IMR-90 (cell line): ENCODE data around the gene RGS17. TPM values are rescaled to one million over a fixed set of nuclear protein-coding genes. Genes with fewer than 3 reads are reported as not detected.

ENCODE experiments used
- ATAC-seq: fragments of 200-7000 bp; cut with Tn5 transposase; 2 replicates; pipeline ENCODE4 v1.9.1; 2020; ENCODE audit warnings: low read depth, mild to moderate bottlenecking, moderate library complexity
- BruUV-seq: library from RNA; stranded (reverse); fragments of 400-500 nt; replicated peaks from 2 replicates; lab custom pipeline; 2021; lab: Mats Ljungman, UMichigan
- CTCF ChIA-PET: fragments of 300-600 bp; formaldehyde crosslinking; extraction: SDS; loops from one replicate; lab custom pipeline; 2021; ENCODE audit warnings: antibody characterized with exemption; lab: Yijun Ruan, JAX
- POLR2A ChIA-PET: fragments of 300-600 bp; sonication (Branson Sonifier 250); formaldehyde crosslinking; loops from one replicate; lab custom pipeline; 2022; ENCODE audit warnings: antibody characterized with exemption; ENCODE audit not compliant: unreplicated experiment; lab: Charles Lee
- DNase-seq: peaks from one replicate; pipeline ENCODE4 v3.0.0; 2013
- H2AFZ ChIP-seq: replicated peaks from 2 replicates; pipeline ENCODE3; 2013; ENCODE audit warnings: low read length, mild to moderate bottlenecking; ENCODE audit not compliant: poor library complexity
- H2AK5ac ChIP-seq: 2 replicates; pipeline ENCODE4 v1.6.1; 2013; ENCODE audit warnings: low read depth, low read length, inconsistent platforms
- H2AK9ac ChIP-seq: replicated peaks from 2 replicates; pipeline ENCODE3; 2013; ENCODE audit warnings: mild to moderate bottlenecking, low read depth, low read length, moderate library complexity; ENCODE audit not compliant: poor library complexity
- H2BK120ac ChIP-seq: 2 replicates; pipeline ENCODE4 v1.6.1; 2013; ENCODE audit warnings: low read depth, low read length, inconsistent platforms
- H2BK15ac ChIP-seq: 3 replicates; pipeline ENCODE4 v1.6.1; 2013; ENCODE audit warnings: low read depth, low read length, inconsistent platforms
- H2BK20ac ChIP-seq: 2 replicates; pipeline ENCODE4 v1.6.1; 2013; ENCODE audit warnings: low read depth, mild to moderate bottlenecking, inconsistent platforms, low read length, moderate library complexity
- H2BK5ac ChIP-seq: 2 replicates; pipeline ENCODE4 v1.6.1; 2013; ENCODE audit warnings: mild to moderate bottlenecking, low read depth, low read length, inconsistent platforms; ENCODE audit not compliant: poor library complexity, severe bottlenecking
- H3K14ac ChIP-seq: replicated peaks from 2 replicates; pipeline ENCODE4 v1.6.1; 2013; ENCODE audit warnings: low read depth, low read length, inconsistent platforms
- H3K18ac ChIP-seq: 2 replicates; pipeline ENCODE4 v1.6.1; 2013; ENCODE audit warnings: low read depth, low read length, control low read depth
- H3K23ac ChIP-seq: 2 replicates; pipeline ENCODE4 v1.6.1; 2013; ENCODE audit warnings: low read depth, low read length, inconsistent platforms
- H3K27ac ChIP-seq: 2 replicates; pipeline ENCODE4 v1.5.1; 2013; ENCODE audit warnings: mild to moderate bottlenecking, control low read depth, low read length; ENCODE audit not compliant: insufficient read depth
- H3K27me3 ChIP-seq: 2 replicates; pipeline ENCODE4 v1.6.1; 2013; ENCODE audit warnings: low read length; ENCODE audit not compliant: control insufficient read depth, insufficient read depth
- H3K36me3 ChIP-seq: 2 replicates; pipeline ENCODE4 v1.6.1; 2013; ENCODE audit warnings: low read length, mixed read lengths; ENCODE audit not compliant: control insufficient read depth, insufficient read depth
- H3K4ac ChIP-seq: 2 replicates; pipeline ENCODE4 v1.6.1; 2013; ENCODE audit warnings: low read depth, low read length, inconsistent platforms
- H3K4me1 ChIP-seq: 2 replicates; pipeline ENCODE4 v1.6.1; 2013; ENCODE audit warnings: low read length, mixed read lengths; ENCODE audit not compliant: control insufficient read depth, insufficient read depth
- H3K4me2 ChIP-seq: 2 replicates; pipeline ENCODE4 v1.6.1; 2013; ENCODE audit warnings: low read depth, mild to moderate bottlenecking, control low read depth, low read length, moderate library complexity
- H3K4me3 ChIP-seq: 2 replicates; pipeline ENCODE4 v1.5.1; 2013; ENCODE audit warnings: low read depth, mild to moderate bottlenecking, control low read depth, low read length, moderate library complexity; ENCODE audit not compliant: insufficient read depth
- H3K56ac ChIP-seq: 2 replicates; pipeline ENCODE4 v1.6.1; 2013; ENCODE audit warnings: low read length, inconsistent platforms; ENCODE audit not compliant: insufficient read depth; ENCODE audit errors: extremely low read depth
- H3K79me1 ChIP-seq, 2 experiments: 2 replicates each; pipeline ENCODE4 v1.6.1; 2013; ENCODE audit warnings: low read length in 2 of 2, inconsistent platforms in 1 of 2, low read depth in 1 of 2
- H3K9ac ChIP-seq: 2 replicates; pipeline ENCODE4 v1.6.1; 2013; ENCODE audit warnings: low read depth, low read length, control low read depth
- H3K9me1 ChIP-seq: 2 replicates; pipeline ENCODE4 v1.6.1; 2013; ENCODE audit warnings: low read length, inconsistent platforms; ENCODE audit not compliant: insufficient read depth
- H3K9me3 ChIP-seq: 2 replicates; pipeline ENCODE4 v1.6.1; 2013; ENCODE audit warnings: low read length; ENCODE audit not compliant: control insufficient read depth, insufficient read depth
- H4K20me1 ChIP-seq: 2 replicates; pipeline ENCODE4 v1.6.1; 2013; ENCODE audit warnings: low read length, inconsistent platforms; ENCODE audit not compliant: insufficient read depth
- H4K5ac ChIP-seq: 2 replicates; pipeline ENCODE4 v1.6.1; 2013; ENCODE audit warnings: mild to moderate bottlenecking, low read depth, low read length, control low read depth
- H4K8ac ChIP-seq, 2 experiments: 2 replicates each; pipeline ENCODE4 v1.6.1; 2013; ENCODE audit warnings: low read depth in 2 of 2, low read length in 2 of 2, control low read depth in 1 of 2, inconsistent platforms in 1 of 2
- H4K91ac ChIP-seq: 2 replicates; pipeline ENCODE4 v1.6.1; 2013; ENCODE audit warnings: low read depth, low read length, inconsistent platforms; ENCODE audit not compliant: insufficient read depth
- POLR2A ChIP-seq: IDR thresholded peaks from 2 replicates; pipeline ENCODE4 v1.6.1; 2012; ENCODE audit warnings: mild to moderate bottlenecking, low read depth, low read length
- RAD21 ChIP-seq: IDR thresholded peaks from 2 replicates; pipeline ENCODE4 v1.6.1; 2012; ENCODE audit warnings: low read length, improper control_type of control experiment
- WGBS, 2 experiments: methylation state at CpG; one replicate each; pipeline versions ENCODE4 v1.1.5 to v1.1.7; 2013; ENCODE audit warnings: missing lambda C conversion rate in 2 of 2; ENCODE audit not compliant: insufficient read length in 1 of 2; ENCODE audit errors: extremely low coverage in 2 of 2; 5-methylcytosine and 5-hydroxymethylcytosine counted together
- dilution Hi-C: fragments of 300-500 bp; cut with HindIII; formaldehyde crosslinking; loops from one replicate; pipeline ENCODE4 v1.14.3; 2018; ENCODE audit warnings: low sequenced_read_pairs; ENCODE audit not compliant: unreplicated experiment
- in situ Hi-C: fragments of 300-500 bp; cut with MboI; formaldehyde crosslinking; loops from 3 replicates; pipeline ENCODE4 v1.14.3; 2019; ENCODE audit warnings: low sequenced_read_pairs, inconsistent platforms, mixed read lengths
- intact Hi-C: fragments of 100-400 bp; cut with micrococcal nuclease; formaldehyde crosslinking; loops from 2 replicates; pipeline ENCODE4 v1.10.0; 2022
- polyA plus RNA-seq, 3 experiments: library from polyadenylated mRNA; depleted of rRNA; stranded (reverse); fragments of >200 nt; gene quantifications; 2 replicates each; pipeline ENCODE4 v1.2.3, GENCODE V29; 2012; ENCODE audit warnings: low replicate concordance in 1 of 3
- total RNA-seq: library from RNA; depleted of rRNA; stranded (reverse); fragments of >200 nt; gene quantifications from 2 replicates; pipeline ENCODE4 v1.2.3, GENCODE V29; 2012

The RGS17 gene
- total and polyA plus RNA-seq, 2 of the 4 experiments (the other 2 are of a cell fraction) = 0.75 to 1.4 TPM

DNA sequence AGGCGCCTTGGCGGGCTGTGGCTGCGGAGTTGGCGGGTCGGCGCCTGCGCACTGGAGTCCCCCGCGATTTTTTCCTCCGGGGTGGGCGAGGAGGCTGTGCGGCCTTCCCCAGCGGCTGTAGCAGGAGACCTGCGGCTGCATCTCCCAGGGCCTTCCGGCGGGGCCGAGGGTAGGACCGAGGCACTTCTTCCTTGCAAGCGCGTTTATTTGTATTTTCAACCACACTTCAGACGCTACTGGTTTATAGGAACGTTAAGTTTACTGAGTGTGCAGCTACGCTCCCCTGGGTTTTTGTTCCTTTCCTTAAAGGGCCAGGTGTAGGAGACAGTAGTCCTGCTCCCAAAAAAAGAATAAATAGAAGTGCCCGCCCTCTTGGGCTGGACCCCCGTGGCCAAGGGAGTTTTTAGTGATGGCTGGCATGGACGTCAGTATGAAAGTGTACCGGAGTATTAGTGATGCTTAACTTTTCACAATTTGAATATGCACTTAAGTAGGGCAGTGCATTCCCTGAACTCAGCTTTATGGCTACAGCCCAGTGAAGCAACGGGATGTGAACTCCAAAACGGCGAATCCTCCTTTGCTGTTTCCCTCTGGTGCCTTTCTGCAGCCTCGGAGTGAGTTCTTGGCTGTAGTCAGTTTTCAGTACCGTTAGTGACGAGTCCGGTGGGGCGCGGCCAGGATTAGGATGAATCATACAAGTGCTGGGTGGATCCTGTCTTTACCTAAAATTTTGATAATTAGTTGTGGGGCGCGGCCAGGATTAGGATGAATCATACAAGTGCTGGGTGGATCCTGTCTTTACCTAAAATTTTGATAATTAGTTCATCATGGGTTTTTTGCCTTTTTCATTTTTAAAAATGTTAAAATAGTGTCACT, 147.2 kb downstream of the RGS17 start:
- Histone ChIP-seq H4K5ac (peak overlapping the region; percentile 25), H4K91ac (peak overlapping the region; percentile 90), H2AK9ac (peak overlapping the region; percentile 88), H2BK15ac (peak overlapping the region; percentile 22; the same call in 2 of the 3 replicates), H2BK120ac (peak overlapping the region; percentile 52), H4K20me1 (peaks cover 10% of the 10 kb centered on the region; the same call in 1 of the 2 replicates), H2AFZ (peak overlapping the region; percentile 99), H3K56ac (peak overlapping the region; percentile 97), H2BK5ac (peak overlapping the region; percentile 81), H3K4me1 (peaks cover 5% of the 10 kb centered on the region), H2BK20ac (peak overlapping the region; percentile 15; the same call in 1 of the 2 replicates), H3K79me1 (peaks cover 4 to 18% of the 10 kb centered on the region in 2 experiments; a peak in 2 of 4 replicates), H3K14ac (peak overlapping the region; percentile 99), H3K4me2 (peak overlapping the region; percentile 64), H3K9me1 (no peaks in the 10 kb centered on the region), H3K4me3 (peak overlapping the region; percentile 73), H3K18ac (peak overlapping the region; percentile 50), H3K27ac (peak overlapping the region; percentile 77), H2AK5ac (peak overlapping the region; percentile 93), H4K8ac (peak overlapping the region; percentile 89 to 98), H3K27me3 (no peaks in the 10 kb centered on the region), H3K9me3 (no peaks in the 10 kb centered on the region), H3K23ac (peak overlapping the region; percentile 89), H3K36me3 (no peaks in the 10 kb centered on the region), H3K9ac (peak overlapping the region; percentile 81), H3K4ac (peak overlapping the region; percentile 92)
- TSS peak; percentile 63 for BruUV-seq
- no peak for TF ChIP-seq RAD21
- peak; percentile 63; the same call in 1 of the 2 replicates for TF ChIP-seq POLR2A
- peak; percentile 22 for ATAC-seq
- peak; percentile 78 for DNase-seq
- intact Hi-C loops = loop anchor here (5.0 kb wide), 1 partner anchor 602 kb away; no protein-coding TSS in a partner anchor
- CTCF ChIA-PET = no interaction called here
- in situ Hi-C loops = no loop called here
- POLR2A ChIA-PET = no interaction called here
- dilution Hi-C loops = no loop called here
- 0% methylated on average over 3 of the region's 38 CpGs; no CpG with 5 or more reads in 1 of the 2 experiments for WGBS, 2 experiments
